H9 (cell line): Measurements from ENCODE around the gene CREG2. TPM values are rescaled to one million over a fixed set of nuclear protein-coding genes. Genes with fewer than 3 reads are reported as not detected.

Source experiments
- DNase-seq: peaks from one replicate; pipeline ENCODE4 v3.0.0-alpha.2; 2017
- H2AFZ ChIP-seq: one replicate; pipeline ENCODE4 v1.6.1; 2013; ENCODE audit warnings: mild to moderate bottlenecking, low read length, control low read depth, moderate library complexity
- H2AK5ac ChIP-seq: 2 replicates; pipeline ENCODE4 v1.6.1; 2013; ENCODE audit warnings: low read length, control low read depth, mixed read lengths; ENCODE audit not compliant: insufficient read length
- H2BK120ac ChIP-seq: one replicate; pipeline ENCODE4 v1.6.1; 2013; ENCODE audit warnings: low read depth, mild to moderate bottlenecking, low read length, control low read depth, inconsistent platforms; ENCODE audit not compliant: poor library complexity, severe bottlenecking
- H2BK12ac ChIP-seq: 2 replicates; pipeline ENCODE4 v1.6.1; 2013; ENCODE audit warnings: low read length, control low read depth, mixed read lengths, low read depth; ENCODE audit not compliant: insufficient read length
- H2BK15ac ChIP-seq: 2 replicates; pipeline ENCODE4 v1.6.1; 2013; ENCODE audit warnings: low read depth, low read length, control low read depth
- H2BK20ac ChIP-seq: one replicate; pipeline ENCODE4 v1.6.1; 2013; ENCODE audit warnings: low read depth, mild to moderate bottlenecking, low read length, control low read depth, inconsistent platforms; ENCODE audit not compliant: poor library complexity, severe bottlenecking
- H2BK5ac ChIP-seq: 2 replicates; pipeline ENCODE4 v1.6.1; 2013; ENCODE audit warnings: low read length, control low read depth, mixed read lengths; ENCODE audit not compliant: insufficient read length
- H3K14ac ChIP-seq: 2 replicates; pipeline ENCODE4 v1.6.1; 2013; ENCODE audit warnings: low read length, control low read depth; ENCODE audit not compliant: insufficient read depth
- H3K18ac ChIP-seq: 2 replicates; pipeline ENCODE4 v1.6.1; 2013; ENCODE audit warnings: low read depth, mild to moderate bottlenecking, mixed read lengths, low read length, control low read depth; ENCODE audit not compliant: insufficient read length
- H3K23ac ChIP-seq: 2 replicates; pipeline ENCODE4 v1.6.1; 2013; ENCODE audit warnings: low read length, control low read depth, mixed read lengths, low read depth; ENCODE audit not compliant: insufficient read length
- H3K23me2 ChIP-seq: 2 replicates; pipeline ENCODE4 v1.6.1; 2013; ENCODE audit warnings: low read depth, mild to moderate bottlenecking, mixed read lengths, low read length, control low read depth; ENCODE audit not compliant: insufficient read length, poor library complexity, severe bottlenecking
- H3K27ac ChIP-seq: 2 replicates; pipeline ENCODE4 v1.5.1; 2013; ENCODE audit warnings: low read length, control low read depth, mixed read lengths, low read depth; ENCODE audit not compliant: insufficient read length
- H3K27me3 ChIP-seq: 2 replicates; pipeline ENCODE4 v1.6.1; 2013; ENCODE audit warnings: low read length, control low read depth, inconsistent platforms; ENCODE audit not compliant: insufficient read depth
- H3K4ac ChIP-seq: 2 replicates; pipeline ENCODE4 v1.6.1; 2013; ENCODE audit warnings: low read depth, mild to moderate bottlenecking, control low read depth, inconsistent platforms, low read length, moderate library complexity
- H3K4me1 ChIP-seq: 2 replicates; pipeline ENCODE4 v1.6.1; 2013; ENCODE audit warnings: low read length, control low read depth, inconsistent platforms; ENCODE audit not compliant: insufficient read depth
- H3K4me2 ChIP-seq: 2 replicates; pipeline ENCODE4 v1.6.1; 2013; ENCODE audit warnings: low read length, control low read depth, mixed read lengths; ENCODE audit not compliant: insufficient read length, insufficient read depth
- H3K56ac ChIP-seq: 2 replicates; pipeline ENCODE4 v1.6.1; 2013; ENCODE audit warnings: low read depth, mild to moderate bottlenecking, mixed read lengths, low read length, control low read depth; ENCODE audit not compliant: insufficient read length
- H3K79me1 ChIP-seq: 2 replicates; pipeline ENCODE4 v1.6.1; 2013; ENCODE audit warnings: low read depth, mild to moderate bottlenecking, moderate library complexity, low read length, control low read depth, inconsistent platforms; ENCODE audit not compliant: insufficient read depth, poor library complexity, severe bottlenecking
- H3K79me2 ChIP-seq: 2 replicates; pipeline ENCODE4 v1.6.1; 2013; ENCODE audit warnings: low read length, control low read depth, inconsistent platforms; ENCODE audit not compliant: insufficient read depth
- H3K9ac ChIP-seq: 2 replicates; pipeline ENCODE4 v1.6.1; 2013; ENCODE audit warnings: low read length, control low read depth, mixed read lengths; ENCODE audit not compliant: insufficient read length; ENCODE audit errors: extremely low read depth
- H3K9me3 ChIP-seq: one replicate; pipeline ENCODE4 v1.6.1; 2013; ENCODE audit warnings: low read depth, low read length, inconsistent platforms; ENCODE audit not compliant: control insufficient read depth
- H3T11ph ChIP-seq: one replicate; pipeline ENCODE4 v1.6.1; 2013; ENCODE audit warnings: mild to moderate bottlenecking, low read length, control low read depth, inconsistent platforms
- H4K20me1 ChIP-seq: one replicate; pipeline ENCODE4 v1.6.1; 2013; ENCODE audit not compliant: control insufficient read depth, insufficient read length, insufficient read depth
- H4K5ac ChIP-seq: 2 replicates; pipeline ENCODE4 v1.6.1; 2013; ENCODE audit warnings: low read depth, mild to moderate bottlenecking, mixed read lengths, low read length, control low read depth; ENCODE audit not compliant: insufficient read length
- H4K8ac ChIP-seq: replicated peaks from 2 replicates; pipeline ENCODE4 v1.6.1; 2013; ENCODE audit warnings: low read length, control low read depth, mixed read lengths, low read depth; ENCODE audit not compliant: insufficient read length
- H4K91ac ChIP-seq: 2 replicates; pipeline ENCODE4 v1.6.1; 2013; ENCODE audit warnings: low read depth, mild to moderate bottlenecking, moderate library complexity, mixed read lengths, low read length, control low read depth; ENCODE audit not compliant: insufficient read length
- H3K27ac Mint-ChIP-seq, 3 experiments: 2 replicates in 2 of 3; 3 replicates in 1 of 3; pipeline ENCODE4 v1.8.0; 2020 to 2021; ENCODE audit warnings: mixed read lengths in 3 of 3, mild to moderate bottlenecking in 1 of 3, moderate library complexity in 1 of 3
- H3K27me3 Mint-ChIP-seq: 2 replicates; pipeline ENCODE4 v1.8.0; 2021; ENCODE audit warnings: low read depth, mild to moderate bottlenecking, moderate library complexity, mixed read lengths
- H3K36me3 Mint-ChIP-seq, 3 experiments: 2 replicates in 2 of 3; 3 replicates in 1 of 3; pipeline ENCODE4 v1.8.0; 2020 to 2021; ENCODE audit warnings: low read depth in 3 of 3, mixed read lengths in 3 of 3; ENCODE audit not compliant: insufficient read depth in 1 of 3
- H3K4me1 Mint-ChIP-seq, 2 experiments: 2 replicates each; pipeline ENCODE4 v1.8.0; 2020; ENCODE audit warnings: mixed read lengths in 2 of 2
- H3K4me3 Mint-ChIP-seq, 2 experiments: 2 replicates in 1 of 2; 3 replicates in 1 of 2; pipeline ENCODE4 v1.8.0; 2020 to 2021; ENCODE audit warnings: mild to moderate bottlenecking in 2 of 2, mixed read lengths in 2 of 2, moderate library complexity in 1 of 2
- H3K9me3 Mint-ChIP-seq, 2 experiments: 2 replicates in 1 of 2; 3 replicates in 1 of 2; pipeline ENCODE4 v1.8.0; 2020; ENCODE audit warnings: mild to moderate bottlenecking in 2 of 2, mixed read lengths in 2 of 2, moderate library complexity in 1 of 2
- WGBS: extraction: QIAGEN DNeasy Blood & Tissue Kit; methylation state at CpG from one replicate; pipeline ENCODE4 v1.1.7; 2013; ENCODE audit warnings: missing lambda C conversion rate, low lambda C conversion rate, mixed read lengths; ENCODE audit not compliant: insufficient read length; ENCODE audit errors: extremely low coverage; 5-methylcytosine and 5-hydroxymethylcytosine counted together
- total RNA-seq: library from RNA; stranded (reverse); gene quantifications from 2 replicates; pipeline ENCODE4 v1.2.1, GENCODE V29; 2021
- TF ChIP-seq, protein P1 (sequence below): fragments of 200-600 bp; sonication (generic); conservative IDR thresholded peaks from 3 replicates; pipeline ENCODE4 v1.8.0; 2021; ENCODE audit warnings: antibody characterized with exemption, mild to moderate bottlenecking

Gene CREG2
- total RNA-seq, 1 experiment from 2014 or later, result 0.77 TPM

DNA sequence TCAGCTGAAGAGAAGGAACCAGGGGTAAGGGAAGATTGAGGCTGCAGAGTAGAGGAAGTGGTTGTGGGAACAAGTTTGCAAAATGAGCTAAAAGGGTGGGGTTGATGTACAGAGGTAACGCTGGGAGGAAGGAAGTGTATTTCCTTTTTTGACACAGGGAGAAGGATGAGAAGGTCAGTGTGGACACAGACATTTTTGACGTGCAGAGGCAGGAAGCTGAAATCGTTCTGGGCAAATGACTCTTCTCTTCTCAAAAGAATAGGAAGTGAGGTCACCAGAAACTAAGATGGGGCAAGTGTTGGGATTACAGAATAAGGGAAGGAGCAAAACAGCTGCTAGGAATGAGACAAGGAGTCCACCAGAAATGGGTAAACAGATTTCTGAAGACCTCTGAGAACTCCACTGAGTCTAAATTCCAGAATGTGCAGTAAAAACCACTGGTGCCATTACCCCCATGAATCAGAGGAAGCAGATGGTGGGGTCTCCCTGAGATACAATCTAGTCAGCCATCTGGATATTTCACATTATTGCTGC lies 58.8 kb downstream of the CREG2 start:
- peaks cover 19% of the 10 kb centered on the region; the same call in 1 of the 2 replicates for H3K4me1 ChIP-seq
- H3K27me3 ChIP-seq, result no peaks in the 10 kb centered on the region
- no peaks in the 10 kb centered on the region for H3K79me1 ChIP-seq
- no peak overlapping the region for H3K23ac ChIP-seq
- no peaks in the 10 kb centered on the region for H3K23me2 ChIP-seq
- H3T11ph ChIP-seq, result peak overlapping the region; percentile 10
- Mint-ChIP-seq H3K9me3 (peaks cover 2 to 6% of the 10 kb centered on the region in 2 experiments; a peak in 2 of 5 replicates), H3K27ac (no peak overlapping the region), H3K4me1 (peaks cover 9 to 24% of the 10 kb centered on the region in 2 experiments), H3K36me3 (peaks cover 0 to 3% (median 0%) of the 10 kb centered on the region in 3 experiments; a peak in 2 of 7 replicates), H3K27me3 (no peaks in the 10 kb centered on the region), H3K4me3 (no peak overlapping the region)
- H3K4me2 ChIP-seq, result peak overlapping the region; percentile 56
- no peak overlapping the region for H2BK15ac ChIP-seq
- no peak overlapping the region for H3K14ac ChIP-seq
- no peak overlapping the region for H2AK5ac ChIP-seq
- H3K18ac ChIP-seq, result no peak overlapping the region
- WGBS, result no CpG with 5 or more reads among the region's 3 CpGs
- H3K27ac ChIP-seq, result no peak overlapping the region
- no peak overlapping the region for H4K8ac ChIP-seq
- H3K79me2 ChIP-seq, result no peaks in the 10 kb centered on the region
- H2BK20ac ChIP-seq, result no peak overlapping the region
- no peak overlapping the region for H2AFZ ChIP-seq
- no peaks in the 10 kb centered on the region for H3K9me3 ChIP-seq
- H2BK12ac ChIP-seq, result no peak overlapping the region
- no peak overlapping the region for H2BK5ac ChIP-seq
- no peak overlapping the region for H3K56ac ChIP-seq
- TF ChIP-seq, protein P1, sequence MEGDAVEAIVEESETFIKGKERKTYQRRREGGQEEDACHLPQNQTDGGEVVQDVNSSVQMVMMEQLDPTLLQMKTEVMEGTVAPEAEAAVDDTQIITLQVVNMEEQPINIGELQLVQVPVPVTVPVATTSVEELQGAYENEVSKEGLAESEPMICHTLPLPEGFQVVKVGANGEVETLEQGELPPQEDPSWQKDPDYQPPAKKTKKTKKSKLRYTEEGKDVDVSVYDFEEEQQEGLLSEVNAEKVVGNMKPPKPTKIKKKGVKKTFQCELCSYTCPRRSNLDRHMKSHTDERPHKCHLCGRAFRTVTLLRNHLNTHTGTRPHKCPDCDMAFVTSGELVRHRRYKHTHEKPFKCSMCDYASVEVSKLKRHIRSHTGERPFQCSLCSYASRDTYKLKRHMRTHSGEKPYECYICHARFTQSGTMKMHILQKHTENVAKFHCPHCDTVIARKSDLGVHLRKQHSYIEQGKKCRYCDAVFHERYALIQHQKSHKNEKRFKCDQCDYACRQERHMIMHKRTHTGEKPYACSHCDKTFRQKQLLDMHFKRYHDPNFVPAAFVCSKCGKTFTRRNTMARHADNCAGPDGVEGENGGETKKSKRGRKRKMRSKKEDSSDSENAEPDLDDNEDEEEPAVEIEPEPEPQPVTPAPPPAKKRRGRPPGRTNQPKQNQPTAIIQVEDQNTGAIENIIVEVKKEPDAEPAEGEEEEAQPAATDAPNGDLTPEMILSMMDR, result no peak
- H3K4ac ChIP-seq, result no peak overlapping the region; the same call in 1 of the 2 replicates
- H4K20me1 ChIP-seq, result no peaks in the 10 kb centered on the region
- H4K5ac ChIP-seq, result no peak overlapping the region
- no peak overlapping the region for H3K9ac ChIP-seq
- no peak for DNase-seq
- H4K91ac ChIP-seq, result no peak overlapping the region
- no peak overlapping the region for H2BK120ac ChIP-seq
